Mucosa of descending colon (tissue), 3 donors: ENCODE data around the gene KIF26A. TPM values are rescaled to one million over a fixed set of nuclear protein-coding genes. Genes with fewer than 3 reads are reported as not detected.

ENCODE experiments used
- ATAC-seq: fragments of 200-7000 bp; cut with Tn5 transposase; one replicate; pipeline ENCODE4 v1.9.1; 2020; ENCODE audit warnings: mild to moderate bottlenecking, moderate library complexity
- DNase-seq, 3 donors: peaks; one replicate each; pipeline ENCODE4 v3.0.0-alpha.2; 2020
- H3K36me3 ChIP-seq: fragments of 200-600 bp; one replicate; pipeline ENCODE4 v1.8.0; 2021; ENCODE audit warnings: low read depth, mild to moderate bottlenecking
- H3K4me1 ChIP-seq: fragments of 200-600 bp; one replicate; pipeline ENCODE4 v1.8.0; 2021; ENCODE audit warnings: low read depth, mild to moderate bottlenecking
- H3K4me3 ChIP-seq: fragments of 200-600 bp; one replicate; pipeline ENCODE4 v1.8.0; 2021; ENCODE audit warnings: mild to moderate bottlenecking
- H3K9me3 ChIP-seq: fragments of 200-600 bp; one replicate; pipeline ENCODE4 v1.8.0; 2021; ENCODE audit warnings: mild to moderate bottlenecking
- CTCF ChIP-seq: fragments of 200-600 bp; IDR thresholded peaks from one replicate; pipeline ENCODE4 v1.8.0; 2022; ENCODE audit warnings: antibody characterized with exemption, mild to moderate bottlenecking
- intact Hi-C, 2 donors: fragments of 100-400 bp; cut with DNase I in 1 of 2; cut with micrococcal nuclease in 1 of 2; formaldehyde crosslinking; loops; one replicate each; pipeline versions ENCODE4 v1.11.0 to v1.11.1; 2022; cut with DNase I, micrococcal nuclease
- total RNA-seq, 3 donors: library from RNA; stranded (reverse); fragmentation: NEBNext Ultra II Directional in 2 of 3; extraction: Animal tissue kit (Norgen Biotek cat#: 25700) in 2 of 3; gene quantifications; one replicate each; pipeline versions ENCODE4 v1.2.1 to v1.2.4, GENCODE V29; 2021 to 2023
- donor health status: DM: no; HTN: no; CAD: no; lungs with moderate emphysema.
- donor health status: DM: no; HTN: no; CAD: no.
- donor health status: DM: no; HTN: yes; CAD: no.

Gene KIF26A
- total RNA-seq, 3 donors from 2014 or later, result 3.8 to 7.7 (median 6.5) TPM

GRCh38 chr14:104188727-104189400 lies 50.5 kb downstream of the KIF26A start:
- DNase-seq (no peak), ATAC-seq (no peak)
- Histone ChIP-seq H3K36me3 (no peaks in the 10 kb centered on the region), H3K4me3 (no peak overlapping the region), H3K4me1 (peaks cover 4% of the 10 kb centered on the region), H3K9me3 (no peaks in the 10 kb centered on the region)
- no peak for TF ChIP-seq CTCF
- intact Hi-C loops, result no loop called here

- peaks cover 4% of the 10 kb centered on the region for H3K4me1 ChIP-seq
- DNase-seq (no peak), ATAC-seq (no peak)
- H3K36me3 ChIP-seq, result no peaks in the 10 kb centered on the region
- no peak overlapping the region for H3K4me3 ChIP-seq
- intact Hi-C loops, result no loop called here
- no peaks in the 10 kb centered on the region for H3K9me3 ChIP-seq
- no peak for TF ChIP-seq CTCF
Observed at GRCh38 chr14:104189629-104190335, 51.4 kb downstream of the KIF26A start.

GRCh38 chr14:104190396-104191000 lies 52.1 kb downstream of the KIF26A start:
- ATAC-seq (no peak), DNase-seq (no peak)
- Histone ChIP-seq H3K36me3 (no peaks in the 10 kb centered on the region), H3K9me3 (no peaks in the 10 kb centered on the region), H3K4me3 (no peak overlapping the region), H3K4me1 (peaks cover 4% of the 10 kb centered on the region)
- no peak for TF ChIP-seq CTCF
- intact Hi-C loops, result no loop called here

- DNase-seq (no peak), ATAC-seq (no peak)
- Histone ChIP-seq H3K9me3 (no peaks in the 10 kb centered on the region), H3K4me1 (peaks cover 4% of the 10 kb centered on the region), H3K4me3 (no peak overlapping the region), H3K36me3 (no peaks in the 10 kb centered on the region)
- intact Hi-C loops, result no loop called here
- no peak for TF ChIP-seq CTCF
Observed at GRCh38 chr14:104191409-104191997, 53.1 kb downstream of the KIF26A start.

- DNase-seq, result no peak
- peaks cover 4% of the 10 kb centered on the region for H3K4me1 ChIP-seq
- intact Hi-C loops, result no loop called here
- H3K9me3 ChIP-seq, result no peaks in the 10 kb centered on the region
- TF ChIP-seq CTCF, result no peak
- ATAC-seq, result no peak
- no peaks in the 10 kb centered on the region for H3K36me3 ChIP-seq
- no peak overlapping the region for H3K4me3 ChIP-seq
Observed at GRCh38 chr14:104192146-104192882, 53.9 kb downstream of the KIF26A start.
